22Rv1 (cell line): ENCODE results near the gene EDEM1.
A peak's percentile ranks its signal among the peaks of the same experiment; 100 is the strongest.
"Not testable (repeated sequence)": the region's sequence is repeated elsewhere in the genome, so short reads cannot be mapped to it uniquely, and the experiment has no call there.

ENCODE experiments used
- H3K27ac ChIP-seq: fragments of 450-650 bp; 2 replicates; pipeline ENCODE4 v1.5.1; 2017
- CTCF ChIP-seq: fragments of 450-650 bp; IDR thresholded peaks from 2 replicates; pipeline ENCODE4 v1.5.1; 2017; ENCODE audit warnings: mild to moderate bottlenecking
- ZFX ChIP-seq: fragments of 450-650 bp; IDR thresholded peaks from 2 replicates; pipeline ENCODE4 v1.6.1; 2017; ENCODE audit warnings: antibody characterized with exemption, borderline replicate concordance

The EDEM1 gene

DNA sequence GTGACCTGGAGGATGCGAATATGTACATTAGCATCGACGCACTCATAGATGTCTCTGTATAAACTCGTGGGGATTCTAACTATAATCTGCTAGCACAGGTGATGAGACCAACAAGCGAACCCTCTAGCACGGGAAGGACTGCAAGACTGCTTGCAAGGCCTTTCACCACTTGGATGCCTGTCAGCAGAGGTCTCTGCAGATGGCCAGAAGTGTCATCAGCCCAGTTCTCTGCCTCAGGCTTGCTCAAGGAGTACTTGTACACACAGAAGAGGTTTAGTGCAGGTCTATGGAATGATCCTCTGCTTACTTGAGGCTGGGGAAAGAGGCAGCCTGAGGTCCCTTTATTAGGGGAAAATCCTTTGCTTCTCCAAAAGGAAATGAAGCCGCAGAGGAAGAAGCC, 48.1 kb downstream of the EDEM1 start:
- TF ChIP-seq ZFX, result no peak
- no peak for TF ChIP-seq CTCF
- peak overlapping the region; percentile 24 for H3K27ac ChIP-seq

- TF ChIP-seq ZFX (no peak), CTCF (no peak)
These were observed 51.0 kb downstream of the EDEM1 start for GRCh38 chr3:5238545-5238944.

DNA sequence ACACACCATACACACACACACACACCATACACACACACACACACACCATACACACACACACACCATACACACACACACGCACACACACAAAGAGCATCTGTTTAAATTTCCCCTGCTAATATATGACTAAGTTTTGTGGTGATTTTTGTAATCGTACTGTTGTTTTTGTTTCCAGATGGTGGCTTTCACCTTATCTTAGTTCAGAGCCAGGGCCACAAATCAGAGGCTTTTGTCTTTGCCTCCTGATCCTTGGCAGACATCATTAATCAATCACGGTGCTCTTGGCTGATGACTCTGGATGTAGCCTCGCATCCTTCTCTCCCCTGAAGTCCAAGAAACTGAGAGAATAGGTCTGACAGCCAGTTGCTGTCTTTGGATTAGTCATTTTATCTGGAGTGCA, 52.1 kb downstream of the EDEM1 start:
- H3K27ac ChIP-seq, result no peak overlapping the region
- no peak for TF ChIP-seq CTCF
- no peak for TF ChIP-seq ZFX

More at GRCh38 chr3:5238545-5238944, 51.0 kb downstream of the EDEM1 start:
- H3K27ac ChIP-seq, result no peak overlapping the region

- no peak overlapping the region for H3K27ac ChIP-seq
- no peak for TF ChIP-seq ZFX
- TF ChIP-seq CTCF, result no peak
These were observed 53.2 kb downstream of the EDEM1 start for GRCh38 chr3:5240740-5241139.

GRCh38 chr3:5242785-5243184, 55.3 kb downstream of the EDEM1 start:
- H3K27ac ChIP-seq, result not testable (repeated sequence)

- H3K27ac ChIP-seq, result no peak overlapping the region
- TF ChIP-seq CTCF, result no peak
- TF ChIP-seq ZFX, result no peak
These were observed 58.4 kb downstream of the EDEM1 start for GRCh38 chr3:5245927-5246326.

DNA sequence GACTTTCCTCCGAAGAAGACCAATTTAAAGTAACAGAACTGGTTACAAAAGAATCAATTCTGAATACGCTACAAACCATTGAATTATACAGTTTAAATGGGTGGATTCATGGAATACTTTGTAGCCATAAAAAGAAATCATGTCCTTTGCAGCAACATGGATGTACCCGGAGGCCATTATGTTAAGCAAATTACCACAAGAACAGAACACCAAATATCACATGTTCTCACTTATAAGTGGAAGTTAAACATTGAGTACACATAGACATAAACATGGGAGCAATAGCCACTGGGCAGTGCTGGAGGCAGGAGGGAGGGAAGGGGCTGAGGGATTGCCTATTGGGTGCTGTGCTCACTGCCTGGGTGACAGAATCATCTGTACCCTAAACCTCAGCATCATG, 61.3 kb downstream of the EDEM1 start:
- TF ChIP-seq CTCF, result no peak
- no peak for TF ChIP-seq ZFX
- no peak overlapping the region for H3K27ac ChIP-seq

- no peak for TF ChIP-seq CTCF
- TF ChIP-seq ZFX, result no peak
These were observed 63.1 kb downstream of the EDEM1 start for GRCh38 chr3:5250467-5251195.

More at GRCh38 chr3:5250467-5251195, 63.1 kb downstream of the EDEM1 start:
- H3K27ac ChIP-seq, result no peak overlapping the region
